Mesenchymal stem cell (in vitro differentiated cells and primary cell): ENCODE results near the gene IL17RA.

Source experiments
- DNase-seq: peaks from one replicate; pipeline ENCODE4 v3.0.0-alpha.2; 2013
- H2AFZ ChIP-seq: one replicate; pipeline ENCODE4 v1.6.1; 2013; ENCODE audit warnings: low read depth, mild to moderate bottlenecking, control low read depth, inconsistent platforms, low read length, moderate library complexity
- H2AK5ac ChIP-seq: 2 replicates; pipeline ENCODE4 v1.6.1; 2013; ENCODE audit warnings: low read length, moderate library complexity, mild to moderate bottlenecking, inconsistent platforms; ENCODE audit not compliant: severe bottlenecking
- H2BK120ac ChIP-seq: one replicate; pipeline ENCODE4 v1.6.1; 2013; ENCODE audit warnings: low read depth, mild to moderate bottlenecking, inconsistent platforms, low read length, moderate library complexity
- H2BK12ac ChIP-seq, 2 experiments: one replicate each; pipeline ENCODE4 v1.6.1; 2013; ENCODE audit warnings: inconsistent platforms in 2 of 2, low read length in 2 of 2, mild to moderate bottlenecking in 2 of 2, moderate library complexity in 2 of 2, control low read depth in 1 of 2
- H2BK15ac ChIP-seq: one replicate; pipeline ENCODE4 v1.6.1; 2013; ENCODE audit warnings: mild to moderate bottlenecking, low read depth, inconsistent platforms; ENCODE audit not compliant: poor library complexity, severe bottlenecking
- H2BK5ac ChIP-seq: 2 replicates; pipeline ENCODE4 v1.6.1; 2013; ENCODE audit warnings: low read depth, mild to moderate bottlenecking, low read length, control low read depth, inconsistent platforms; ENCODE audit not compliant: poor library complexity, severe bottlenecking
- H3K14ac ChIP-seq, 2 experiments: one replicate each; pipeline ENCODE4 v1.6.1; 2013; ENCODE audit warnings: inconsistent platforms in 2 of 2, low read length in 2 of 2, control low read depth in 1 of 2, mild to moderate bottlenecking in 1 of 2, moderate library complexity in 1 of 2
- H3K18ac ChIP-seq, 2 experiments: one replicate each; pipeline ENCODE4 v1.6.1; 2013; ENCODE audit warnings: inconsistent platforms in 2 of 2, low read length in 2 of 2, control low read depth in 1 of 2, low read depth in 1 of 2, mild to moderate bottlenecking in 1 of 2
- H3K23ac ChIP-seq, 2 experiments: one replicate each; pipeline ENCODE4 v1.6.1; 2013; ENCODE audit warnings: inconsistent platforms in 2 of 2, low read length in 2 of 2, mild to moderate bottlenecking in 2 of 2, moderate library complexity in 2 of 2, control low read depth in 1 of 2
- H3K27ac ChIP-seq: 2 replicates; pipeline ENCODE4 v1.5.1; 2013; ENCODE audit warnings: mild to moderate bottlenecking, moderate library complexity, low read length, control low read depth, inconsistent platforms; ENCODE audit not compliant: poor library complexity, severe bottlenecking
- H3K27me3 ChIP-seq, 2 experiments: 2 replicates each; pipeline versions ENCODE4 v1.6.1 to v1.7.0; 2013; ENCODE audit warnings: low read length in 2 of 2, mild to moderate bottlenecking in 2 of 2, moderate library complexity in 2 of 2, control low read depth in 1 of 2, inconsistent platforms in 1 of 2; ENCODE audit not compliant: control insufficient read depth in 1 of 2, insufficient read depth in 1 of 2
- H3K36me3 ChIP-seq, 2 experiments: 2 replicates each; pipeline versions ENCODE4 v1.6.1 to v1.7.0; 2013; ENCODE audit warnings: low read length in 2 of 2, control low read depth in 1 of 2, inconsistent platforms in 1 of 2, low read depth in 1 of 2, mild to moderate bottlenecking in 1 of 2; ENCODE audit not compliant: insufficient read depth in 2 of 2, control insufficient read depth in 1 of 2
- H3K4ac ChIP-seq, 2 experiments: one replicate each; pipeline ENCODE4 v1.6.1; 2013; ENCODE audit warnings: inconsistent platforms in 2 of 2, low read length in 2 of 2, mild to moderate bottlenecking in 2 of 2, moderate library complexity in 2 of 2, control low read depth in 1 of 2, low read depth in 1 of 2
- H3K4me1 ChIP-seq: 2 replicates; pipeline ENCODE4 v1.6.1; 2013; ENCODE audit warnings: low read depth, low read length, control low read depth; ENCODE audit not compliant: control insufficient read depth, insufficient read depth
- H3K4me2 ChIP-seq: 2 replicates; pipeline ENCODE4 v1.6.1; 2013; ENCODE audit warnings: low read length, mild to moderate bottlenecking, inconsistent platforms; ENCODE audit not compliant: poor library complexity, severe bottlenecking
- H3K4me3 ChIP-seq, 2 experiments: 2 replicates each; pipeline versions ENCODE4 v1.5.1 to v1.7.0; 2013; ENCODE audit warnings: low read length in 2 of 2, mild to moderate bottlenecking in 2 of 2, control low read depth in 1 of 2, low read depth in 1 of 2; ENCODE audit not compliant: insufficient read depth in 1 of 2
- H3K79me1 ChIP-seq: replicated peaks from 2 replicates; pipeline ENCODE4 v1.6.1; 2013; ENCODE audit warnings: mild to moderate bottlenecking, control low read depth, low read length, inconsistent platforms; ENCODE audit not compliant: poor library complexity, severe bottlenecking
- H3K9ac ChIP-seq: 2 replicates; pipeline ENCODE4 v1.7.0; 2013; ENCODE audit warnings: mild to moderate bottlenecking, low read length, moderate library complexity
- H3K9me3 ChIP-seq: 2 replicates; pipeline ENCODE4 v1.7.0; 2013; ENCODE audit warnings: mild to moderate bottlenecking, low read length; ENCODE audit not compliant: control insufficient read depth
- H4K8ac ChIP-seq: one replicate; pipeline ENCODE4 v1.6.1; 2013; ENCODE audit warnings: inconsistent platforms, mild to moderate bottlenecking, low read length, moderate library complexity
- H4K91ac ChIP-seq: one replicate; pipeline ENCODE4 v1.6.1; 2013; ENCODE audit warnings: mild to moderate bottlenecking, low read length, inconsistent platforms
- WGBS: methylation state at CpG from one replicate; pipeline ENCODE4 v1.1.7; 2013; ENCODE audit warnings: mixed read lengths; 5-methylcytosine and 5-hydroxymethylcytosine counted together

The IL17RA gene

GRCh38 chr22:17135153-17135760, 50.5 kb downstream of the IL17RA start:
- Histone ChIP-seq H2BK5ac (no peak overlapping the region), H3K9ac (no peak overlapping the region), H3K36me3 (peaks cover 28 to 37% of the 10 kb centered on the region in 2 experiments), H2BK12ac (no peak overlapping the region), H2AFZ (no peak overlapping the region), H2AK5ac (no peak overlapping the region), H3K4me2 (no peak overlapping the region), H4K8ac (no peak overlapping the region), H3K27me3 (no peaks in the 10 kb centered on the region), H3K9me3 (no peaks in the 10 kb centered on the region), H3K79me1 (no peaks in the 10 kb centered on the region), H3K18ac (no peak overlapping the region), H3K14ac (no peak overlapping the region), H3K27ac (no peak overlapping the region), H4K91ac (no peak overlapping the region), H3K23ac (no peak overlapping the region), H3K4ac (no peak overlapping the region), H2BK15ac (no peak overlapping the region), H2BK120ac (no peak overlapping the region), H3K4me3 (no peak overlapping the region), H3K4me1 (peaks cover 3% of the 10 kb centered on the region)
- no peak for DNase-seq
- 91% methylated on average over 15 of the region's 15 CpGs for WGBS

GRCh38 chr22:17137170-17137569, 52.4 kb downstream of the IL17RA start:
- Histone ChIP-seq H3K4me1 (no peaks in the 10 kb centered on the region), H3K23ac (no peak overlapping the region), H3K27me3 (no peaks in the 10 kb centered on the region), H2BK15ac (no peak overlapping the region), H3K4me2 (no peak overlapping the region), H2BK5ac (no peak overlapping the region), H3K36me3 (peaks cover 45 to 46% of the 10 kb centered on the region in 2 experiments), H2BK12ac (no peak overlapping the region), H2AK5ac (no peak overlapping the region), H3K79me1 (peaks cover 3% of the 10 kb centered on the region), H2AFZ (no peak overlapping the region), H4K8ac (no peak overlapping the region), H4K91ac (no peak overlapping the region), H2BK120ac (no peak overlapping the region), H3K4ac (no peak overlapping the region), H3K18ac (no peak overlapping the region), H3K14ac (no peak overlapping the region), H3K9me3 (no peaks in the 10 kb centered on the region), H3K9ac (no peak overlapping the region), H3K27ac (no peak overlapping the region), H3K4me3 (no peak overlapping the region)
- no peak for DNase-seq
- 100% methylated on average over 1 of the region's 4 CpGs for WGBS

- 96% methylated on average over 17 of the region's 17 CpGs for WGBS
- Histone ChIP-seq H3K4me3 (no peak overlapping the region), H3K9ac (no peak overlapping the region), H3K4ac (no peak overlapping the region), H2AFZ (no peak overlapping the region), H3K4me2 (no peak overlapping the region), H3K27ac (no peak overlapping the region), H3K79me1 (peaks cover 3% of the 10 kb centered on the region), H4K91ac (no peak overlapping the region), H3K9me3 (no peaks in the 10 kb centered on the region), H3K4me1 (no peaks in the 10 kb centered on the region), H2AK5ac (no peak overlapping the region), H3K23ac (no peak overlapping the region), H2BK120ac (no peak overlapping the region), H2BK12ac (no peak overlapping the region), H4K8ac (no peak overlapping the region), H3K14ac (no peak overlapping the region), H2BK5ac (no peak overlapping the region), H3K36me3 (peaks cover 48 to 54% of the 10 kb centered on the region in 2 experiments), H2BK15ac (no peak overlapping the region), H3K18ac (no peak overlapping the region), H3K27me3 (no peaks in the 10 kb centered on the region)
- no peak for DNase-seq
These were observed 53.1 kb downstream of the IL17RA start for GRCh38 chr22:17137861-17138425.

GRCh38 chr22:17138513-17138912, 53.7 kb downstream of the IL17RA start:
- no peak overlapping the region for H2BK5ac ChIP-seq
- H2BK15ac ChIP-seq, result no peak overlapping the region
- no peak overlapping the region for H3K9ac ChIP-seq
- no peak overlapping the region for H2BK120ac ChIP-seq
- H2AFZ ChIP-seq, result no peak overlapping the region
- H4K8ac ChIP-seq, result no peak overlapping the region
- H3K36me3 ChIP-seq, result peaks cover 49 to 57% of the 10 kb centered on the region in 2 experiments
- H2AK5ac ChIP-seq, result no peak overlapping the region
- H3K4ac ChIP-seq, result no peak overlapping the region
- no peak overlapping the region for H4K91ac ChIP-seq
- H3K9me3 ChIP-seq, result no peaks in the 10 kb centered on the region
- H3K79me1 ChIP-seq, result peaks cover 5% of the 10 kb centered on the region
- no peak overlapping the region for H2BK12ac ChIP-seq
- no peak overlapping the region for H3K18ac ChIP-seq
- no peak overlapping the region for H3K4me2 ChIP-seq
- H3K23ac ChIP-seq, result no peak overlapping the region
- H3K4me3 ChIP-seq, result no peak overlapping the region
- DNase-seq, result no peak
- 92% methylated on average over 11 of the region's 11 CpGs for WGBS
- H3K27ac ChIP-seq, result no peak overlapping the region
- no peaks in the 10 kb centered on the region for H3K4me1 ChIP-seq
- no peaks in the 10 kb centered on the region for H3K27me3 ChIP-seq
- H3K14ac ChIP-seq, result no peak overlapping the region
